Globus pallidus (tissue), 1 donor: ENCODE results near the gene EPPIN.
"Not testable (repeated sequence)": the region's sequence is repeated elsewhere in the genome, so short reads cannot be mapped to it uniquely, and the experiment has no call there.

Experiments used
- DNase-seq: peaks from one replicate; pipeline ENCODE4 v3.0.0-alpha.2; 2015; ENCODE audit warnings: low spot score

Gene EPPIN

GRCh38 chr20:45547206-45547770 is at the start of gene EPPIN:
Gene EPPIN, minus strand, starts transcription at chr20:45547401. Its CDS starts 44 bp downstream, at chr20:45547357.
- no peak for DNase-seq

GRCh38 chr20:45595235-45595634 is 48.0 kb upstream of the EPPIN start:
- DNase-seq = no peak

GRCh38 chr20:45593498-45593897 is 46.3 kb upstream of the EPPIN start:
- DNase-seq = no peak

GRCh38 chr20:45592574-45593189 is 45.5 kb upstream of the EPPIN start:
- peak; percentile 14 for DNase-seq

- no peak for DNase-seq
Observed at GRCh38 chr20:45589725-45590124, 42.5 kb upstream of the EPPIN start.

GRCh38 chr20:45588800-45589199 is 41.6 kb upstream of the EPPIN start:
- no peak for DNase-seq

GRCh38 chr20:45585986-45586385 is 38.8 kb upstream of the EPPIN start:
- not testable (repeated sequence) for DNase-seq

- not testable (repeated sequence) for DNase-seq
Observed at GRCh38 chr20:45584294-45584693, 37.1 kb upstream of the EPPIN start.

GRCh38 chr20:45583502-45583901 is 36.3 kb upstream of the EPPIN start:
- DNase-seq = no peak

- no peak for DNase-seq
Observed at GRCh38 chr20:45581702-45582101, 34.5 kb upstream of the EPPIN start.

GRCh38 chr20:45579184-45579583 is 32.0 kb upstream of the EPPIN start, which contains the start of gene WFDC8:
Gene WFDC8, minus strand, starts transcription at chr20:45579284. Its CDS starts 37 bp downstream, at chr20:45579247.
- DNase-seq = no peak

- DNase-seq = no peak
Observed at GRCh38 chr20:45578231-45578630, 31.0 kb upstream of the EPPIN start.

GRCh38 chr20:45576995-45577394 is 29.8 kb upstream of the EPPIN start:
- DNase-seq = no peak

- DNase-seq = no peak
Observed at GRCh38 chr20:45575931-45576330, 28.7 kb upstream of the EPPIN start.

GRCh38 chr20:45569650-45570049 is 22.4 kb upstream of the EPPIN start:
- DNase-seq = not testable (repeated sequence)

GRCh38 chr20:45564760-45565276 is 17.6 kb upstream of the EPPIN start:
- no peak for DNase-seq

- no peak for DNase-seq
Observed at GRCh38 chr20:45555198-45555597, 8.0 kb upstream of the EPPIN start.

- DNase-seq = no peak
Observed at GRCh38 chr20:45552456-45552855, 5.3 kb upstream of the EPPIN start.

GRCh38 chr20:45550765-45551164 is 3.6 kb upstream of the EPPIN start:
- no peak for DNase-seq

- DNase-seq = no peak
Observed at GRCh38 chr20:45548410-45548809, 1.2 kb upstream of the EPPIN start.

GRCh38 chr20:45545754-45546453 is 1.3 kb downstream of the EPPIN start:
- peak; percentile 14 for DNase-seq

GRCh38 chr20:45545351-45545750 is 1.9 kb downstream of the EPPIN start:
- no peak for DNase-seq

- DNase-seq = no peak
Observed at GRCh38 chr20:45539382-45539781, 7.8 kb downstream of the EPPIN start, which contains the start of gene WFDC6. Gene WFDC6, minus strand, starts transcription at chr20:45539482. Its CDS starts 75 bp downstream, at chr20:45539407.
